HFFc6 (cell line): ENCODE results near the gene TOMM40. TPM values are rescaled to one million over a fixed set of nuclear protein-coding genes. Genes with fewer than 3 reads are reported as not detected.
A peak's percentile ranks its signal among the peaks of the same experiment; 100 is the strongest.

Experiments used
- DNase-seq: peaks from one replicate; pipeline ENCODE4 v3.0.0-alpha.2; 2018
- H3K27ac Mint-ChIP-seq: 2 replicates; pipeline ENCODE4 v1.8.0; 2020; ENCODE audit warnings: mild to moderate bottlenecking, mixed read lengths
- H3K27me3 Mint-ChIP-seq: 2 replicates; pipeline ENCODE4 v1.8.0; 2021; ENCODE audit warnings: mild to moderate bottlenecking, moderate library complexity, mixed read lengths; ENCODE audit not compliant: insufficient read depth
- H3K36me3 Mint-ChIP-seq: 2 replicates; pipeline ENCODE4 v1.8.0; 2021; ENCODE audit warnings: low read depth, mixed read lengths
- H3K4me1 Mint-ChIP-seq: 2 replicates; pipeline ENCODE4 v1.8.0; 2020; ENCODE audit warnings: low read depth, mixed read lengths
- H3K4me3 Mint-ChIP-seq: 2 replicates; pipeline ENCODE4 v1.8.0; 2020; ENCODE audit warnings: mild to moderate bottlenecking, moderate library complexity, mixed read lengths
- H3K9me3 Mint-ChIP-seq: 2 replicates; pipeline ENCODE4 v1.8.0; 2020; ENCODE audit warnings: mild to moderate bottlenecking, mixed read lengths
- total RNA-seq, 6 experiments: library from RNA; stranded (reverse); fragmentation: NEBNext Ultra II Directional; extraction: Animal tissue kit (Norgen Biotek cat#: 25700); gene quantifications; 2 replicates in 1 of 6; 3 replicates in 5 of 6; pipeline ENCODE4 v1.2.3, GENCODE V29; 2021
- TF ChIP-seq, protein P1 (sequence below): fragments of 200-600 bp; sonication (generic); IDR thresholded peaks from 2 replicates; pipeline ENCODE4 v1.5.0; 2021; ENCODE audit warnings: antibody characterized with exemption, mild to moderate bottlenecking

TOMM40 gene
- total RNA-seq, 6 experiments from 2014 or later = 79.8 to 107 (median 92.2) TPM

- no peak overlapping the region for H3K4me3 Mint-ChIP-seq
Measured at GRCh38 chr19:44904426-44904994, 13.5 kb downstream of the TOMM40 start.

GRCh38 chr19:44905437-44906160 is 14.5 kb downstream of the TOMM40 start, which contains the start of gene APOE:
Gene APOE (plus strand): TSS chr19:44905796. CDS start chr19:44906625, 829 bp downstream.
- H3K36me3 Mint-ChIP-seq = peaks cover 7% of the 10 kb centered on the region; the same call in 1 of the 2 replicates
- TF ChIP-seq, protein P1, sequence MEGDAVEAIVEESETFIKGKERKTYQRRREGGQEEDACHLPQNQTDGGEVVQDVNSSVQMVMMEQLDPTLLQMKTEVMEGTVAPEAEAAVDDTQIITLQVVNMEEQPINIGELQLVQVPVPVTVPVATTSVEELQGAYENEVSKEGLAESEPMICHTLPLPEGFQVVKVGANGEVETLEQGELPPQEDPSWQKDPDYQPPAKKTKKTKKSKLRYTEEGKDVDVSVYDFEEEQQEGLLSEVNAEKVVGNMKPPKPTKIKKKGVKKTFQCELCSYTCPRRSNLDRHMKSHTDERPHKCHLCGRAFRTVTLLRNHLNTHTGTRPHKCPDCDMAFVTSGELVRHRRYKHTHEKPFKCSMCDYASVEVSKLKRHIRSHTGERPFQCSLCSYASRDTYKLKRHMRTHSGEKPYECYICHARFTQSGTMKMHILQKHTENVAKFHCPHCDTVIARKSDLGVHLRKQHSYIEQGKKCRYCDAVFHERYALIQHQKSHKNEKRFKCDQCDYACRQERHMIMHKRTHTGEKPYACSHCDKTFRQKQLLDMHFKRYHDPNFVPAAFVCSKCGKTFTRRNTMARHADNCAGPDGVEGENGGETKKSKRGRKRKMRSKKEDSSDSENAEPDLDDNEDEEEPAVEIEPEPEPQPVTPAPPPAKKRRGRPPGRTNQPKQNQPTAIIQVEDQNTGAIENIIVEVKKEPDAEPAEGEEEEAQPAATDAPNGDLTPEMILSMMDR = no peak

More at GRCh38 chr19:44904426-44904994, 13.5 kb downstream of the TOMM40 start:
- no peak for DNase-seq
- Mint-ChIP-seq H3K36me3 (peaks cover 7% of the 10 kb centered on the region; the same call in 1 of the 2 replicates), H3K27me3 (peaks cover 10% of the 10 kb centered on the region), H3K27ac (no peak overlapping the region), H3K9me3 (no peaks in the 10 kb centered on the region), H3K4me1 (peaks cover 7% of the 10 kb centered on the region; the same call in 1 of the 2 replicates)
- TF ChIP-seq, protein P1 = peak; percentile 46

DNA sequence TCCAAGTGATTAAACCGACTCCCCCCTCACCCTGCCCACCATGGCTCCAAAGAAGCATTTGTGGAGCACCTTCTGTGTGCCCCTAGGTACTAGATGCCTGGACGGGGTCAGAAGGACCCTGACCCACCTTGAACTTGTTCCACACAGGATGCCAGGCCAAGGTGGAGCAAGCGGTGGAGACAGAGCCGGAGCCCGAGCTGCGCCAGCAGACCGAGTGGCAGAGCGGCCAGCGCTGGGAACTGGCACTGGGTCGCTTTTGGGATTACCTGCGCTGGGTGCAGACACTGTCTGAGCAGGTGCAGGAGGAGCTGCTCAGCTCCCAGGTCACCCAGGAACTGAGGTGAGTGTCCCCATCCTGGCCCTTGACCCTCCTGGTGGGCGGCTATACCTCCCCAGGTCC is 16.6 kb downstream of the TOMM40 start:
- peaks cover 18% of the 10 kb centered on the region for H3K4me1 Mint-ChIP-seq
- peaks cover 5% of the 10 kb centered on the region; the same call in 1 of the 2 replicates for H3K36me3 Mint-ChIP-seq
- H3K4me3 Mint-ChIP-seq = no peak overlapping the region
- H3K27me3 Mint-ChIP-seq = peaks cover 9% of the 10 kb centered on the region
- DNase-seq = no peak
- no peak overlapping the region for H3K27ac Mint-ChIP-seq
- H3K9me3 Mint-ChIP-seq = no peaks in the 10 kb centered on the region
- TF ChIP-seq, protein P1 = no peak

More at GRCh38 chr19:44905437-44906160, 14.5 kb downstream of the TOMM40 start, which contains the start of gene APOE:
- Mint-ChIP-seq H3K27ac (no peak within 1 kb of the TSS), H3K4me1 (peaks cover 9% of the 10 kb centered on the region), H3K4me3 (peak within 1 kb of the TSS; percentile 67), H3K9me3 (no peaks in the 10 kb centered on the region), H3K27me3 (peaks cover 10% of the 10 kb centered on the region)
- DNase-seq = no peak

- peaks cover 18% of the 10 kb centered on the region for H3K4me1 Mint-ChIP-seq
- H3K27ac Mint-ChIP-seq = no peak overlapping the region
- H3K36me3 Mint-ChIP-seq = 0 out of 2 replicates have a peak, but pooled peaks cover 3% of the 10 kb centered on the region
- H3K27me3 Mint-ChIP-seq = peaks cover 8% of the 10 kb centered on the region
- no peaks in the 10 kb centered on the region for H3K9me3 Mint-ChIP-seq
- TF ChIP-seq, protein P1 = no peak
- no peak overlapping the region; the same call in 1 of the 2 replicates for H3K4me3 Mint-ChIP-seq
- DNase-seq = no peak
Measured at GRCh38 chr19:44908074-44908835, 17.2 kb downstream of the TOMM40 start.

- no peaks in the 10 kb centered on the region for H3K9me3 Mint-ChIP-seq
- H3K4me3 Mint-ChIP-seq = no peak overlapping the region
- no peak for DNase-seq
- no peaks in the 10 kb centered on the region for H3K36me3 Mint-ChIP-seq
- peaks cover 10% of the 10 kb centered on the region for H3K27me3 Mint-ChIP-seq
- TF ChIP-seq, protein P1 = no peak
- H3K27ac Mint-ChIP-seq = no peak overlapping the region
- peaks cover 18% of the 10 kb centered on the region for H3K4me1 Mint-ChIP-seq
Measured at GRCh38 chr19:44908836-44909261, 17.8 kb downstream of the TOMM40 start.
